ENCODE data around the gene MMAB. TPM values are rescaled to one million over a fixed set of nuclear protein-coding genes. Genes with fewer than 3 reads are reported as not detected.

The MMAB gene
- total RNA-seq, 1 donor from 2014 or later: 27.7 TPM

GRCh38 chr12:109567296-109567695 lies 6.0 kb downstream of the MMAB start:
- intact Hi-C loops (cut with DNase I): no loop called here
- peaks cover 0 to 18% of the 10 kb centered on the region in 2 donors for H3K36me3 ChIP-seq
- H3K27ac ChIP-seq: no peak overlapping the region
- peaks cover 4% of the 10 kb centered on the region for H3K4me1 ChIP-seq
- DNase-seq (ENCODE audit: extremely low spot score in 2 of 2): no peak
- no peak for TF ChIP-seq CTCF (IDR thresholded peaks at IDR 0.05)
- TF ChIP-seq POLR2AphosphoS5 (IDR thresholded peaks at IDR 0.05; ENCODE audit: insufficient read depth in 1 of 2, low read depth in 1 of 2): no peak
- TF ChIP-seq POLR2A (IDR thresholded peaks at IDR 0.05): no peak
- no peaks in the 10 kb centered on the region for H3K9me3 ChIP-seq
- no peak overlapping the region for H3K4me3 ChIP-seq
- H3K27me3 ChIP-seq: no peaks in the 10 kb centered on the region

- no peak for TF ChIP-seq CTCF (IDR thresholded peaks at IDR 0.05)
- no peak for TF ChIP-seq POLR2AphosphoS5 (IDR thresholded peaks at IDR 0.05; ENCODE audit: insufficient read depth in 1 of 2, low read depth in 1 of 2)
- TF ChIP-seq POLR2A (IDR thresholded peaks at IDR 0.05): no peak
- intact Hi-C loops (cut with DNase I): no loop called here
- H3K36me3 ChIP-seq: peaks cover 0 to 18% of the 10 kb centered on the region in 2 donors
Measured at GRCh38 chr12:109566424-109566823, 6.9 kb downstream of the MMAB start.

GRCh38 chr12:109563291-109564284 lies 9.7 kb downstream of the MMAB start:
- H3K4me1 ChIP-seq: no peaks in the 10 kb centered on the region
- peaks cover 0 to 18% of the 10 kb centered on the region in 2 donors for H3K36me3 ChIP-seq
- H3K27ac ChIP-seq: no peak overlapping the region
- H3K4me3 ChIP-seq: no peak overlapping the region
- H3K9me3 ChIP-seq: no peaks in the 10 kb centered on the region
- TF ChIP-seq POLR2A (IDR thresholded peaks at IDR 0.05) (no peak), POLR2AphosphoS5 (IDR thresholded peaks at IDR 0.05; ENCODE audit: insufficient read depth in 1 of 2, low read depth in 1 of 2) (no peak), CTCF (IDR thresholded peaks at IDR 0.05) (no peak)
- intact Hi-C loops (cut with DNase I): no loop called here
- no peak for DNase-seq (ENCODE audit: extremely low spot score in 2 of 2)
- H3K27me3 ChIP-seq: no peaks in the 10 kb centered on the region

More at GRCh38 chr12:109566424-109566823, 6.9 kb downstream of the MMAB start:
- Histone ChIP-seq H3K27ac (no peak overlapping the region), H3K4me3 (no peak overlapping the region), H3K9me3 (no peaks in the 10 kb centered on the region), H3K4me1 (no peaks in the 10 kb centered on the region), H3K27me3 (no peaks in the 10 kb centered on the region)
- DNase-seq (ENCODE audit: extremely low spot score in 2 of 2): no peak

GRCh38 chr12:109562871-109563270 lies 10.4 kb downstream of the MMAB start:
- Histone ChIP-seq H3K27me3 (no peaks in the 10 kb centered on the region), H3K27ac (no peak overlapping the region), H3K4me3 (no peak overlapping the region), H3K9me3 (no peaks in the 10 kb centered on the region), H3K4me1 (no peaks in the 10 kb centered on the region), H3K36me3 (peaks cover 0 to 13% of the 10 kb centered on the region in 2 donors)
- intact Hi-C loops (cut with DNase I): no loop called here
- TF ChIP-seq POLR2A (IDR thresholded peaks at IDR 0.05) (no peak), POLR2AphosphoS5 (IDR thresholded peaks at IDR 0.05; ENCODE audit: insufficient read depth in 1 of 2, low read depth in 1 of 2) (no peak), CTCF (IDR thresholded peaks at IDR 0.05) (no peak)
- DNase-seq (ENCODE audit: extremely low spot score in 2 of 2): no peak

GRCh38 chr12:109561711-109562030 lies 11.6 kb downstream of the MMAB start:
- Histone ChIP-seq H3K4me1 (no peaks in the 10 kb centered on the region), H3K4me3 (no peak overlapping the region), H3K9me3 (no peaks in the 10 kb centered on the region), H3K27ac (no peak overlapping the region), H3K36me3 (peaks cover 0 to 13% of the 10 kb centered on the region in 2 donors), H3K27me3 (no peaks in the 10 kb centered on the region)
- no peak for DNase-seq (ENCODE audit: extremely low spot score in 2 of 2)
- no peak for TF ChIP-seq CTCF (IDR thresholded peaks at IDR 0.05)
- no peak for TF ChIP-seq POLR2AphosphoS5 (IDR thresholded peaks at IDR 0.05; ENCODE audit: insufficient read depth in 1 of 2, low read depth in 1 of 2)
- no peak for TF ChIP-seq POLR2A (IDR thresholded peaks at IDR 0.05)
- intact Hi-C loops (cut with DNase I): no loop called here

All from vagina (tissue), 2 donors.